BE2C (cell line): Measurements from ENCODE around the gene NPHP4.

Source experiments
- DNase-seq: peaks from one replicate; pipeline ENCODE4 v3.0.0-alpha.2; 2020
- H3K27me3 ChIP-seq: fragments of 250-450 bp; sonication (Bioruptor Pico); 2 replicates; pipeline ENCODE4 v1.5.1; 2020; ENCODE audit warnings: mild to moderate bottlenecking
- H3K36me3 ChIP-seq: fragments of 250-450 bp; sonication (Bioruptor Pico); 2 replicates; pipeline ENCODE4 v1.5.1; 2020; ENCODE audit warnings: mild to moderate bottlenecking
- H3K4me1 ChIP-seq: fragments of 250-450 bp; sonication (Bioruptor Pico); 2 replicates; pipeline ENCODE4 v1.5.1; 2020
- H3K4me3 ChIP-seq: 2 replicates; pipeline ENCODE4 v1.5.1; 2011; ENCODE audit warnings: low read depth, low read length
- H3K9me3 ChIP-seq: fragments of 250-450 bp; sonication (Bioruptor Pico); 2 replicates; pipeline ENCODE4 v1.5.1; 2020
- CTCF ChIP-seq: IDR thresholded peaks from 2 replicates; pipeline ENCODE4 v1.5.1; 2012; ENCODE audit warnings: mild to moderate bottlenecking, low read depth, low read length

NPHP4 gene

GRCh38 chr1:5989286-5989605, 3.0 kb downstream of the NPHP4 start:
- no peak for DNase-seq
- H3K9me3 ChIP-seq: no peaks in the 10 kb centered on the region
- no peaks in the 10 kb centered on the region for H3K27me3 ChIP-seq
- no peaks in the 10 kb centered on the region for H3K36me3 ChIP-seq
- TF ChIP-seq CTCF: no peak
- H3K4me1 ChIP-seq: no peaks in the 10 kb centered on the region
- no peak overlapping the region for H3K4me3 ChIP-seq

GRCh38 chr1:5988596-5989285, 3.5 kb downstream of the NPHP4 start:
- Histone ChIP-seq H3K4me1 (no peaks in the 10 kb centered on the region), H3K4me3 (no peak overlapping the region), H3K27me3 (no peaks in the 10 kb centered on the region), H3K36me3 (no peaks in the 10 kb centered on the region), H3K9me3 (no peaks in the 10 kb centered on the region)
- DNase-seq: no peak
- no peak for TF ChIP-seq CTCF

GRCh38 chr1:5986018-5986417, 6.2 kb downstream of the NPHP4 start:
- Histone ChIP-seq H3K36me3 (no peaks in the 10 kb centered on the region), H3K9me3 (no peaks in the 10 kb centered on the region), H3K4me3 (no peak overlapping the region), H3K4me1 (peaks cover under 1% of the 10 kb centered on the region; the same call in 1 of the 2 replicates), H3K27me3 (no peaks in the 10 kb centered on the region)
- no peak for DNase-seq
- TF ChIP-seq CTCF: no peak

GRCh38 chr1:5985250-5985649, 7.0 kb downstream of the NPHP4 start:
- Histone ChIP-seq H3K4me3 (no peak overlapping the region), H3K27me3 (no peaks in the 10 kb centered on the region), H3K4me1 (peaks cover 5% of the 10 kb centered on the region), H3K9me3 (no peaks in the 10 kb centered on the region), H3K36me3 (no peaks in the 10 kb centered on the region)
- no peak for TF ChIP-seq CTCF
- DNase-seq: no peak

- Histone ChIP-seq H3K4me1 (peaks cover 9% of the 10 kb centered on the region), H3K27me3 (no peaks in the 10 kb centered on the region), H3K9me3 (no peaks in the 10 kb centered on the region), H3K36me3 (no peaks in the 10 kb centered on the region), H3K4me3 (no peak overlapping the region)
- TF ChIP-seq CTCF: no peak
- DNase-seq: no peak
Observed at GRCh38 chr1:5983361-5984103, 8.7 kb downstream of the NPHP4 start.

GRCh38 chr1:5982868-5983267, 9.4 kb downstream of the NPHP4 start:
- no peak for TF ChIP-seq CTCF
- H3K4me1 ChIP-seq: peaks cover 9% of the 10 kb centered on the region
- H3K9me3 ChIP-seq: no peaks in the 10 kb centered on the region
- no peak overlapping the region for H3K4me3 ChIP-seq
- H3K36me3 ChIP-seq: no peaks in the 10 kb centered on the region
- DNase-seq: no peak
- no peaks in the 10 kb centered on the region for H3K27me3 ChIP-seq
